ENCODE data around the gene DMXL2. TPM values are rescaled to one million over a fixed set of nuclear protein-coding genes. Genes with fewer than 3 reads are reported as not detected.

DMXL2 gene
- total and polyA plus RNA-seq, 9 of the 15 experiments (the other 6 are each of a cell fraction or from before 2014, with no cell fraction given): 9.3 to 57.7 (median 30.7) TPM

GRCh38 chr15:51576911-51577500, 45.6 kb downstream of the DMXL2 start (continued):
- TF ChIP-seq E2F5 (CRISPR knock-in tag; IDR thresholded peaks at IDR 0.05) (no peak), NFYB (IDR thresholded peaks at IDR 0.05; ENCODE audit: extremely low read depth, insufficient read length) (no peak), ZFP30 (CRISPR knock-in tag; IDR thresholded peaks at IDR 0.05; ENCODE audit: borderline replicate concordance) (no peak), ZNF57 (CRISPR knock-in tag; IDR thresholded peaks at IDR 0.05) (no peak), EWSR1 (IDR thresholded peaks at IDR 0.05; ENCODE audit: borderline replicate concordance, low read depth, partially characterized antibody) (no peak), ZNF121 (CRISPR knock-in tag; conservative IDR thresholded peaks at IDR 0.05) (no peak), EP400 (IDR thresholded peaks at IDR 0.05) (peak; percentile 56), SRSF1 (IDR thresholded peaks at IDR 0.05; ENCODE audit: low read depth, low read length) (no peak), HNRNPLL (IDR thresholded peaks at IDR 0.05; ENCODE audit: low read depth, low read length, poor library complexity, severe bottlenecking) (no peak), ZNF592 (IDR thresholded peaks at IDR 0.05) (0 out of 2 replicates have a peak, but pooled peaks have one; percentile 33), U2AF2 (optimal IDR thresholded peaks at IDR 0.05; ENCODE audit: low read depth, low read length) (no peak), NEUROD1 (IDR thresholded peaks at IDR 0.05; ENCODE audit: borderline replicate concordance, low read depth, low read length, partially characterized antibody) (no peak), MTA3 (IDR thresholded peaks at IDR 0.05; ENCODE audit: borderline replicate concordance) (no peak), ZNF707 (CRISPR knock-in tag; conservative IDR thresholded peaks at IDR 0.05) (no peak), GABPB2 (CRISPR knock-in tag; conservative IDR thresholded peaks at IDR 0.05) (no peak), ZNF184 (CRISPR knock-in tag; IDR thresholded peaks at IDR 0.05) (no peak), MYC (IDR thresholded peaks at IDR 0.05; ENCODE audit: low read depth, low read length) (0 out of 2 replicates have a peak, but pooled peaks have one; percentile 4), MYC (CRISPR knock-in tag; IDR thresholded peaks at IDR 0.05; ENCODE audit: borderline replicate concordance, low read depth) (no peak), ZNF583 (CRISPR knock-in tag; IDR thresholded peaks at IDR 0.05) (no peak), PHTF2 (CRISPR knock-in tag; IDR thresholded peaks at IDR 0.05) (no peak), HMG20A (CRISPR knock-in tag; conservative IDR thresholded peaks at IDR 0.05) (no peak), PPARD (CRISPR knock-in tag; IDR thresholded peaks at IDR 0.05) (no peak), RB1 (IDR thresholded peaks at IDR 0.05; ENCODE audit: low read depth) (no peak), HDAC1 (IDR thresholded peaks at IDR 0.05) (no peak)
- TF ChIP-seq, protein P1, sequence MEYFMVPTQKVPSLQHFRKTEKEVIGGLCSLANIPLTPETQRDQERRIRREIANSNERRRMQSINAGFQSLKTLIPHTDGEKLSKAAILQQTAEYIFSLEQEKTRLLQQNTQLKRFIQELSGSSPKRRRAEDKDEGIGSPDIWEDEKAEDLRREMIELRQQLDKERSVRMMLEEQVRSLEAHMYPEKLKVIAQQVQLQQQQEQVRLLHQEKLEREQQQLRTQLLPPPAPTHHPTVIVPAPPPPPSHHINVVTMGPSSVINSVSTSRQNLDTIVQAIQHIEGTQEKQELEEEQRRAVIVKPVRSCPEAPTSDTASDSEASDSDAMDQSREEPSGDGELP (CRISPR knock-in tag; IDR thresholded peaks at IDR 0.05; ENCODE audit: borderline replicate concordance): no peak
